Measurements from ENCODE around the gene BEND7. TPM values are rescaled to one million over a fixed set of nuclear protein-coding genes. Genes with fewer than 3 reads are reported as not detected.

Gene BEND7
- total RNA-seq, 4 donors from 2014 or later, result 4.7 to 13.4 (median 6.5) TPM

GRCh38 chr10:13563481-13564445 lies 34.9 kb upstream of the BEND7 start:
- no peaks in the 10 kb centered on the region for H3K27me3 ChIP-seq
- no peak overlapping the region for H3K4me3 ChIP-seq
- no peaks in the 10 kb centered on the region for H3K4me1 ChIP-seq
- H3K36me3 ChIP-seq, result no peaks in the 10 kb centered on the region
- TF ChIP-seq POLR2A (IDR thresholded peaks at IDR 0.05), result no peak
- TF ChIP-seq, protein P1, sequence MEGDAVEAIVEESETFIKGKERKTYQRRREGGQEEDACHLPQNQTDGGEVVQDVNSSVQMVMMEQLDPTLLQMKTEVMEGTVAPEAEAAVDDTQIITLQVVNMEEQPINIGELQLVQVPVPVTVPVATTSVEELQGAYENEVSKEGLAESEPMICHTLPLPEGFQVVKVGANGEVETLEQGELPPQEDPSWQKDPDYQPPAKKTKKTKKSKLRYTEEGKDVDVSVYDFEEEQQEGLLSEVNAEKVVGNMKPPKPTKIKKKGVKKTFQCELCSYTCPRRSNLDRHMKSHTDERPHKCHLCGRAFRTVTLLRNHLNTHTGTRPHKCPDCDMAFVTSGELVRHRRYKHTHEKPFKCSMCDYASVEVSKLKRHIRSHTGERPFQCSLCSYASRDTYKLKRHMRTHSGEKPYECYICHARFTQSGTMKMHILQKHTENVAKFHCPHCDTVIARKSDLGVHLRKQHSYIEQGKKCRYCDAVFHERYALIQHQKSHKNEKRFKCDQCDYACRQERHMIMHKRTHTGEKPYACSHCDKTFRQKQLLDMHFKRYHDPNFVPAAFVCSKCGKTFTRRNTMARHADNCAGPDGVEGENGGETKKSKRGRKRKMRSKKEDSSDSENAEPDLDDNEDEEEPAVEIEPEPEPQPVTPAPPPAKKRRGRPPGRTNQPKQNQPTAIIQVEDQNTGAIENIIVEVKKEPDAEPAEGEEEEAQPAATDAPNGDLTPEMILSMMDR (IDR thresholded peaks at IDR 0.05), result no peak
- TF ChIP-seq POLR2AphosphoS5 (IDR thresholded peaks at IDR 0.05), result no peak
- no peak for TF ChIP-seq EP300 (IDR thresholded peaks at IDR 0.05)
- H3K27ac ChIP-seq, result no peak overlapping the region
- DNase-seq (ENCODE audit: low spot score in 2 of 2), result no peak
- WGBS, result 97% methylated on average over 11 of the region's 11 CpGs
- no peaks in the 10 kb centered on the region for H3K9me3 ChIP-seq

DNA sequence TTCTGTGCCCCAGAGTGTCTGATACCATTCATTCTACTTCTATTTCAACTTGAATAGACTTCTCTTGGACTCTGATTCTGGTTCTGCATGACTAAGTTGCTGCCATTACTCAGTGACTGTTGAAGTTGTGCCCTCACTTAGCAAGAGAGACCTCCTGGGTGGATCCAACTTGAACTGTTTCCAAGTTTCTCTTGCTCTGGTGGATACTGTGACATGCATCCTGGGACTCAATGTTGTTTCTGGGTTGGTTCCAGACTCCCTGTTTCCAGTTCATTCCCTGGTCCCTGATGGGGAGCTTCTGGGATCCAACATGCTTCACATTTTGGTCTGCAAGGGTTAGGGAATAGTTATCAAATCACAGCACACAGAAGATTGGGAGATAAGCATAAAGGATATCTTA lies 31.8 kb upstream of the BEND7 start:
- Histone ChIP-seq H3K36me3 (no peaks in the 10 kb centered on the region), H3K4me1 (no peaks in the 10 kb centered on the region), H3K4me3 (no peak overlapping the region), H3K9me3 (no peaks in the 10 kb centered on the region), H3K27me3 (no peaks in the 10 kb centered on the region), H3K27ac (no peak overlapping the region)
- TF ChIP-seq POLR2A (IDR thresholded peaks at IDR 0.05), result no peak
- no peak for TF ChIP-seq EP300 (IDR thresholded peaks at IDR 0.05)
- TF ChIP-seq, protein P1 (IDR thresholded peaks at IDR 0.05), result no peak
- no peak for TF ChIP-seq POLR2AphosphoS5 (IDR thresholded peaks at IDR 0.05)
- no peak for DNase-seq (ENCODE audit: low spot score in 2 of 2)

- no peak for DNase-seq (ENCODE audit: low spot score in 2 of 2)
- H3K36me3 ChIP-seq, result no peaks in the 10 kb centered on the region
- H3K4me1 ChIP-seq, result no peaks in the 10 kb centered on the region
- 81% methylated on average over 2 of the region's 2 CpGs for WGBS
- no peak overlapping the region for H3K4me3 ChIP-seq
- TF ChIP-seq EP300 (IDR thresholded peaks at IDR 0.05) (no peak), POLR2A (IDR thresholded peaks at IDR 0.05) (no peak), POLR2AphosphoS5 (IDR thresholded peaks at IDR 0.05) (no peak)
- TF ChIP-seq, protein P1 (IDR thresholded peaks at IDR 0.05), result no peak
- H3K27me3 ChIP-seq, result no peaks in the 10 kb centered on the region
- H3K27ac ChIP-seq, result no peak overlapping the region
- H3K9me3 ChIP-seq, result no peaks in the 10 kb centered on the region
Observed at GRCh38 chr10:13559124-13559700, 30.4 kb upstream of the BEND7 start.

- H3K27ac ChIP-seq, result no peak overlapping the region
- no peaks in the 10 kb centered on the region for H3K36me3 ChIP-seq
- H3K4me3 ChIP-seq, result no peak overlapping the region
- DNase-seq (ENCODE audit: low spot score in 2 of 2), result no peak
- H3K4me1 ChIP-seq, result no peaks in the 10 kb centered on the region
- H3K27me3 ChIP-seq, result no peaks in the 10 kb centered on the region
- no peaks in the 10 kb centered on the region for H3K9me3 ChIP-seq
- no peak for TF ChIP-seq POLR2A (IDR thresholded peaks at IDR 0.05)
- TF ChIP-seq EP300 (IDR thresholded peaks at IDR 0.05), result no peak
- TF ChIP-seq POLR2AphosphoS5 (IDR thresholded peaks at IDR 0.05), result no peak
- TF ChIP-seq, protein P1 (IDR thresholded peaks at IDR 0.05), result no peak
- WGBS, result 58% methylated on average over 2 of the region's 2 CpGs
Observed at GRCh38 chr10:13555884-13556510, 27.2 kb upstream of the BEND7 start.

DNA sequence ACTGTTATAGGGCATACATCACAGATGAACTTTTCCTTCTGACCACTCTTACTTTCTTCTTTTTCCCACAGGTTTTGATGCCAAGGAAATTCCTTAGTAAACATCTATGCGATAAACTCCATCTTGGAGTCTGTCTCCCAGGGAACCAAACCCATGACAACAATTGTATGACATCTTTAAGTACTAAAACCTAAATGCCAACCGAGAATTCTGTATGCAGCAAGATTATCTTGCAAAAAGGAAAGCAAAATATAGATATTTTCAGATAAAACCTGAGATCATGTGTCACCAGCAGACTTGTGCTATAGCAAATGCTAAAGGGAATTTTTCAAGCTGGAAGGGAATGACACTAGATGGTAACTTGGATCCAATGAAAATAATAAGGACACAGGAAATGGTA lies 22.0 kb upstream of the BEND7 start:
- Histone ChIP-seq H3K27ac (no peak overlapping the region), H3K9me3 (peaks cover 11% of the 10 kb centered on the region), H3K4me3 (no peak overlapping the region), H3K36me3 (no peaks in the 10 kb centered on the region), H3K27me3 (peaks cover 11% of the 10 kb centered on the region), H3K4me1 (no peaks in the 10 kb centered on the region)
- 89% methylated on average over 2 of the region's 2 CpGs for WGBS
- no peak for DNase-seq (ENCODE audit: low spot score in 2 of 2)
- TF ChIP-seq EP300 (IDR thresholded peaks at IDR 0.05), result no peak
- TF ChIP-seq, protein P1 (IDR thresholded peaks at IDR 0.05), result no peak
- TF ChIP-seq POLR2A (IDR thresholded peaks at IDR 0.05), result no peak
- no peak for TF ChIP-seq POLR2AphosphoS5 (IDR thresholded peaks at IDR 0.05)
